Uterus (tissue), 2 donors: Measurements from ENCODE around the gene VNN1.

ENCODE experiments used
- POLR2A ChIP-seq, 2 donors: fragments of 450-650 bp; IDR thresholded peaks; one replicate each; pipeline ENCODE4 v1.6.1; 2016; ENCODE audit warnings: antibody characterized with exemption in 2 of 2, mild to moderate bottlenecking in 1 of 2, moderate library complexity in 1 of 2
- TF ChIP-seq, protein P1 (sequence below), 4 experiments: fragments of 200-600 bp in 2 of 4; fragments of 450-650 bp in 2 of 4; sonication (generic) in 2 of 4; IDR thresholded peaks; one replicate each; pipeline ENCODE4 v1.5.1; 2016 to 2019; ENCODE audit warnings: antibody characterized with exemption in 4 of 4, mild to moderate bottlenecking in 2 of 4, moderate library complexity in 1 of 4

DNA sequence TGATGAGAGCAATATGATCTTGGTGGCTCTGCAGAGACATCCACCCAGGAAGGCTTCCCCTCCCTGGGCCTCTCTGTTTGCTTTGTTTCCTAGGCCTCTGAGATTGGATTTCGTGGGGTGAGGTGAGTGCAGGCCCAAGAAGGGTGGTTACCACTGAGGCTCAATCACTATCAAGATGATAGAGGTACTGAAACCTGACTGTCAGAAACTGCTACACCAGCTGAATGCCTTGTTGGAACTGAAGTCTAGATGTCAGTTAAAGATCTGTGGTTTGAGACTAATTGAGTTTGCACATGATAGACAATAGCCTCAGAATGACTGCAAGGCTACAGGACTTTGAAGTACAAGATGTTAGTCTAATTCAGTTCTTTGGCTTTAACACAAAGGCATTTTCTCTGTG, 15.2 kb downstream of the VNN1 start:
- TF ChIP-seq, protein P1, sequence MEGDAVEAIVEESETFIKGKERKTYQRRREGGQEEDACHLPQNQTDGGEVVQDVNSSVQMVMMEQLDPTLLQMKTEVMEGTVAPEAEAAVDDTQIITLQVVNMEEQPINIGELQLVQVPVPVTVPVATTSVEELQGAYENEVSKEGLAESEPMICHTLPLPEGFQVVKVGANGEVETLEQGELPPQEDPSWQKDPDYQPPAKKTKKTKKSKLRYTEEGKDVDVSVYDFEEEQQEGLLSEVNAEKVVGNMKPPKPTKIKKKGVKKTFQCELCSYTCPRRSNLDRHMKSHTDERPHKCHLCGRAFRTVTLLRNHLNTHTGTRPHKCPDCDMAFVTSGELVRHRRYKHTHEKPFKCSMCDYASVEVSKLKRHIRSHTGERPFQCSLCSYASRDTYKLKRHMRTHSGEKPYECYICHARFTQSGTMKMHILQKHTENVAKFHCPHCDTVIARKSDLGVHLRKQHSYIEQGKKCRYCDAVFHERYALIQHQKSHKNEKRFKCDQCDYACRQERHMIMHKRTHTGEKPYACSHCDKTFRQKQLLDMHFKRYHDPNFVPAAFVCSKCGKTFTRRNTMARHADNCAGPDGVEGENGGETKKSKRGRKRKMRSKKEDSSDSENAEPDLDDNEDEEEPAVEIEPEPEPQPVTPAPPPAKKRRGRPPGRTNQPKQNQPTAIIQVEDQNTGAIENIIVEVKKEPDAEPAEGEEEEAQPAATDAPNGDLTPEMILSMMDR (IDR thresholded peaks at IDR 0.05) = no peak
- TF ChIP-seq POLR2A (IDR thresholded peaks at IDR 0.05) = no peak
